EH (cell line): ENCODE results near the gene TMEM117.
"Not testable (repeated sequence)": the region's sequence is repeated elsewhere in the genome, so short reads cannot be mapped to it uniquely, and the experiment has no call there.

Experiments
- DNase-seq: peaks from one replicate; pipeline ENCODE4 v3.0.0-alpha.2; 2015; ENCODE audit warnings: low read depth

The TMEM117 gene

GRCh38 chr12:43841253-43841652, 5.4 kb downstream of the TMEM117 start:
- no peak for DNase-seq

GRCh38 chr12:43842259-43842658, 6.4 kb downstream of the TMEM117 start:
- no peak for DNase-seq

GRCh38 chr12:43847425-43848225, 11.7 kb downstream of the TMEM117 start:
- DNase-seq, result peak; percentile 56

- DNase-seq, result no peak
These were observed 12.3 kb downstream of the TMEM117 start for GRCh38 chr12:43848226-43848507.

- DNase-seq, result no peak
These were observed 12.9 kb downstream of the TMEM117 start for GRCh38 chr12:43848786-43849185.

- DNase-seq, result no peak
These were observed 16.9 kb downstream of the TMEM117 start for GRCh38 chr12:43852744-43853143.

GRCh38 chr12:43856972-43857371, 21.1 kb downstream of the TMEM117 start:
- no peak for DNase-seq

- DNase-seq, result no peak
These were observed 22.2 kb downstream of the TMEM117 start for GRCh38 chr12:43858096-43858495.

GRCh38 chr12:43858991-43859390, 23.1 kb downstream of the TMEM117 start:
- no peak for DNase-seq

- no peak for DNase-seq
These were observed 25.3 kb downstream of the TMEM117 start for GRCh38 chr12:43861015-43861839.

- no peak for DNase-seq
These were observed 25.9 kb downstream of the TMEM117 start for GRCh38 chr12:43861840-43862150.

- DNase-seq, result no peak
These were observed 28.0 kb downstream of the TMEM117 start for GRCh38 chr12:43863770-43864366.

- DNase-seq, result not testable (repeated sequence)
These were observed 28.7 kb downstream of the TMEM117 start for GRCh38 chr12:43864557-43864956.

- DNase-seq, result no peak
These were observed 33.3 kb downstream of the TMEM117 start for GRCh38 chr12:43869184-43869583.

- DNase-seq, result not testable (repeated sequence)
These were observed 33.9 kb downstream of the TMEM117 start for GRCh38 chr12:43869765-43870164.

- not testable (repeated sequence) for DNase-seq
These were observed 35.4 kb downstream of the TMEM117 start for GRCh38 chr12:43871258-43871657.

- DNase-seq, result no peak
These were observed 36.5 kb downstream of the TMEM117 start for GRCh38 chr12:43872396-43872795.

GRCh38 chr12:43878050-43878449, 42.2 kb downstream of the TMEM117 start:
- DNase-seq, result no peak

GRCh38 chr12:43880547-43880946, 44.7 kb downstream of the TMEM117 start:
- no peak for DNase-seq

GRCh38 chr12:43882578-43883178, 46.8 kb downstream of the TMEM117 start:
- DNase-seq, result peak; percentile 68

GRCh38 chr12:43883311-43883710, 47.4 kb downstream of the TMEM117 start:
- DNase-seq, result no peak

- no peak for DNase-seq
These were observed 47.9 kb downstream of the TMEM117 start for GRCh38 chr12:43883748-43884147.
